ENCODE data around the gene CHAF1B. TPM values are rescaled to one million over a fixed set of nuclear protein-coding genes. Genes with fewer than 3 reads are reported as not detected.

The CHAF1B gene
- total and polyA plus RNA-seq, 9 of the 15 experiments (the other 6 are each of a cell fraction or from before 2014, with no cell fraction given), result 7.5 to 36.8 (median 21.0) TPM

DNA sequence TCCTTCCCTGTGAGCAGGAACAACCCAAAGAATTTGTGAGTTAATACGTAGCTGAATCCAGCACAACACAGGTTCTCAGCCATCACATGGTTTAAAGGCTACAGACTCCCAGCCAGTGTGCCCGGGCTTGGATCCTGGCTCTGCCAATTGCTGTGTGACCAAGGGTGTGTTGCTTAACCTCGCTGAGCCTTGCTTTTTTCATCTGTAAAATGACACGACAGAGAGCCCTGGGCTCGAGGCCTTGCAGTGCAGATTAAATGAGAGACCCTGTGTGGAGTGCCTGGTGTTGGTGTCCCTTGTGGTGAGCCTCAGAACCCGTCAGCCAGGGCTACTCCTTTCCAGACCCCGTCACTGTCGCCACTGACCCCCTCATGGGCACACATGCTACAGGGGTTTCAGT lies 39.4 kb downstream of the CHAF1B start (continued):
- TF ChIP-seq, protein P1, sequence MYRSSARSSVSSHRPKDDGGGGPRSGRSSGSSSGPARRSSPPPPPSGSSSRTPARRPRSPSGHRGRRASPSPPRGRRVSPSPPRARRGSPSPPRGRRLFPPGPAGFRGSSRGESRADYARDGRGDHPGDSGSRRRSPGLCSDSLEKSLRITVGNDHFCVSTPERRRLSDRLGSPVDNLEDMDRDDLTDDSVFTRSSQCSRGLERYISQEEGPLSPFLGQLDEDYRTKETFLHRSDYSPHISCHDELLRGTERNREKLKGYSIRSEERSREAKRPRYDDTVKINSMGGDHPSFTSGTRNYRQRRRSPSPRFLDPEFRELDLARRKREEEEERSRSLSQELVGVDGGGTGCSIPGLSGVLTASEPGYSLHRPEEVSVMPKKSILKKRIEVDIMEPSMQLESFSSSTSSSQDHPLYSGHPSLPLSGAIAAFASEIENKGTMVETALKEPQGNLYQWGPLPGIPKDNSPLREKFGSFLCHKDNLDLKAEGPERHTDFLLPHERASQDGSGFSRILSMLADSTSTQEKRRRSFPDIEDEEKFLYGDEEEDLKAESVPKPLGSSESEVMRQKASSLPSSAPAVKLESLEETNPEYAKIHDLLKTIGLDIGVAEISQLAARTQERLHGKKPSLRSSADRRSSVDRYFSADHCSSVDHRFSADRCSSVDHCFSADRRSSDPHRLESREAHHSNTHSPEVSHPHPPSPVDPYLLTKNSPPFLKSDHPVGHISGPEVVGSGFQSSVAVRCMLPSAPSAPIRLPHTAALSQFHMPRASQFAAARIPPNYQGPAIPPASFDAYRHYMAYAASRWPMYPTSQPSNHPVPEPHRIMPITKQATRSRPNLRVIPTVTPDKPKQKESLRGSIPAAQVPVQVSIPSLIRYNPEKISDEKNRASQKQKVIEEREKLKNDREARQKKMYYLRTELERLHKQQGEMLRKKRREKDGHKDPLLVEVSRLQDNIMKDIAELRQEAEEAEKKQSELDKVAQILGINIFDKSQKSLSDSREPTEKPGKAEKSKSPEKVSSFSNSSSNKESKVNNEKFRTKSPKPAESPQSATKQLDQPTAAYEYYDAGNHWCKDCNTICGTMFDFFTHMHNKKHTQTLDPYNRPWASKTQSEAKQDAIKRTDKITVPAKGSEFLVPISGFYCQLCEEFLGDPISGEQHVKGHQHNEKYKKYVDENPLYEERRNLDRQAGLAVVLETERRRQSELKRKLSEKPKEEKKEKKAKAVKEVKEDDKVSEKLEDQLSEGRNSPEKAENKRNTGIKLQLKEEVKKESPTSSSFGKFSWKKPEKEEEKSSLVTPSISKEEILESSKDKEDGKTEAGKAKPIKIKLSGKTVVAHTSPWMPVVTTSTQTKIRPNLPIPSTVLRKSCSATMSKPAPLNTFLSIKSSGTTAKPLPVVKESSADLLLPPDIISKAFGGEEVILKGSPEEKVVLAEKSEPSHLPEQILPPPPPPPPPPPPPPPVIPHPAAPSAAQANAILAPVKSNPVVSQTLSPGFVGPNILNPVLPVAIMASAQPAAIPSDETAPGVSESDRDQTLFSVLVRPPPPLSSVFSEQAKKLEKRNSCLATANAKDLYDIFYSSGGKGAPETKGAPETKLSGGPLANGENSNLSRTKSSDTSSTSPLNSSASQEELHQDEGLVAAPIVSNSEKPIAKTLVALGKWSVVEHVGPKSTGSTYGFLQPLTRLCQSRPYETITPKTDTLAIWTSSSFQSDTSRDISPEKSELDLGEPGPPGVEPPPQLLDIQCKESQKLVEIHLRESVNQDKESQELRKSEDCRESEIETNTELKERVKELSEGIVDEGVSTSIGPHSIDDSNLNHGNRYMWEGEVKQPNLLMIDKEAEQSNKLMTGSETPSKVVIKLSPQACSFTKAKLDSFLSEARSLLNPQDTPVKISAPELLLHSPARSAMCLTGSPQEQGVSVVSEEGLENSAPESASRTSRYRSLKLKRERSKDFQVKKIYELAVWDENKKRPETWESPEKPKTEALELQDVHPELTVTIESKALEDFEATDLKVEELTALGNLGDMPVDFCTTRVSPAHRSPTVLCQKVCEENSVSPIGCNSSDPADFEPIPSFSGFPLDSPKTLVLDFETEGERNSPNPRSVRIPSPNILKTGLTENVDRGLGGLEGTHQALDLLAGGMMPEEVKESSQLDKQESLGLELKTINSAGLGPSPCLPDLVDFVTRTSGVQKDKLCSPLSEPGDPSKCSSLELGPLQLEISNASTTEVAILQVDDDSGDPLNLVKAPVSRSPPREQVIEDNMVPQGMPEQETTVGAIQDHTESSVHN (IDR thresholded peaks at IDR 0.05; ENCODE audit: borderline replicate concordance in 1 of 2, low read depth in 1 of 2), result no peak
- TF ChIP-seq ZNF165 (CRISPR knock-in tag; IDR thresholded peaks at IDR 0.05; ENCODE audit: borderline replicate concordance), result no peak
- TF ChIP-seq, protein P2, sequence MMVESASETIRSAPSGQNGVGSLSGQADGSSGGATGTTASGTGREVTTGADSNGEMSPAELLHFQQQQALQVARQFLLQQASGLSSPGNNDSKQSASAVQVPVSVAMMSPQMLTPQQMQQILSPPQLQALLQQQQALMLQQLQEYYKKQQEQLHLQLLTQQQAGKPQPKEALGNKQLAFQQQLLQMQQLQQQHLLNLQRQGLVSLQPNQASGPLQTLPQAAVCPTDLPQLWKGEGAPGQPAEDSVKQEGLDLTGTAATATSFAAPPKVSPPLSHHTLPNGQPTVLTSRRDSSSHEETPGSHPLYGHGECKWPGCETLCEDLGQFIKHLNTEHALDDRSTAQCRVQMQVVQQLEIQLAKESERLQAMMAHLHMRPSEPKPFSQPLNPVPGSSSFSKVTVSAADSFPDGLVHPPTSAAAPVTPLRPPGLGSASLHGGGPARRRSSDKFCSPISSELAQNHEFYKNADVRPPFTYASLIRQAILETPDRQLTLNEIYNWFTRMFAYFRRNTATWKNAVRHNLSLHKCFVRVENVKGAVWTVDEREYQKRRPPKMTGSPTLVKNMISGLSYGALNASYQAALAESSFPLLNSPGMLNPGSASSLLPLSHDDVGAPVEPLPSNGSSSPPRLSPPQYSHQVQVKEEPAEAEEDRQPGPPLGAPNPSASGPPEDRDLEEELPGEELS (CRISPR knock-in tag; IDR thresholded peaks at IDR 0.05; ENCODE audit: borderline replicate concordance), result no peak
- no peak for TF ChIP-seq TCF7 (IDR thresholded peaks at IDR 0.05; ENCODE audit: borderline replicate concordance)
- TF ChIP-seq, protein P3, sequence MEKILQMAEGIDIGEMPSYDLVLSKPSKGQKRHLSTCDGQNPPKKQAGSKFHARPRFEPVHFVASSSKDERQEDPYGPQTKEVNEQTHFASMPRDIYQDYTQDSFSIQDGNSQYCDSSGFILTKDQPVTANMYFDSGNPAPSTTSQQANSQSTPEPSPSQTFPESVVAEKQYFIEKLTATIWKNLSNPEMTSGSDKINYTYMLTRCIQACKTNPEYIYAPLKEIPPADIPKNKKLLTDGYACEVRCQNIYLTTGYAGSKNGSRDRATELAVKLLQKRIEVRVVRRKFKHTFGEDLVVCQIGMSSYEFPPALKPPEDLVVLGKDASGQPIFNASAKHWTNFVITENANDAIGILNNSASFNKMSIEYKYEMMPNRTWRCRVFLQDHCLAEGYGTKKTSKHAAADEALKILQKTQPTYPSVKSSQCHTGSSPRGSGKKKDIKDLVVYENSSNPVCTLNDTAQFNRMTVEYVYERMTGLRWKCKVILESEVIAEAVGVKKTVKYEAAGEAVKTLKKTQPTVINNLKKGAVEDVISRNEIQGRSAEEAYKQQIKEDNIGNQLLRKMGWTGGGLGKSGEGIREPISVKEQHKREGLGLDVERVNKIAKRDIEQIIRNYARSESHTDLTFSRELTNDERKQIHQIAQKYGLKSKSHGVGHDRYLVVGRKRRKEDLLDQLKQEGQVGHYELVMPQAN (IDR thresholded peaks at IDR 0.05; ENCODE audit: borderline replicate concordance), result no peak
- no peak for TF ChIP-seq ETV1 (tag; conservative IDR thresholded peaks at IDR 0.05; ENCODE audit: low read depth)
- TF ChIP-seq, protein P4, sequence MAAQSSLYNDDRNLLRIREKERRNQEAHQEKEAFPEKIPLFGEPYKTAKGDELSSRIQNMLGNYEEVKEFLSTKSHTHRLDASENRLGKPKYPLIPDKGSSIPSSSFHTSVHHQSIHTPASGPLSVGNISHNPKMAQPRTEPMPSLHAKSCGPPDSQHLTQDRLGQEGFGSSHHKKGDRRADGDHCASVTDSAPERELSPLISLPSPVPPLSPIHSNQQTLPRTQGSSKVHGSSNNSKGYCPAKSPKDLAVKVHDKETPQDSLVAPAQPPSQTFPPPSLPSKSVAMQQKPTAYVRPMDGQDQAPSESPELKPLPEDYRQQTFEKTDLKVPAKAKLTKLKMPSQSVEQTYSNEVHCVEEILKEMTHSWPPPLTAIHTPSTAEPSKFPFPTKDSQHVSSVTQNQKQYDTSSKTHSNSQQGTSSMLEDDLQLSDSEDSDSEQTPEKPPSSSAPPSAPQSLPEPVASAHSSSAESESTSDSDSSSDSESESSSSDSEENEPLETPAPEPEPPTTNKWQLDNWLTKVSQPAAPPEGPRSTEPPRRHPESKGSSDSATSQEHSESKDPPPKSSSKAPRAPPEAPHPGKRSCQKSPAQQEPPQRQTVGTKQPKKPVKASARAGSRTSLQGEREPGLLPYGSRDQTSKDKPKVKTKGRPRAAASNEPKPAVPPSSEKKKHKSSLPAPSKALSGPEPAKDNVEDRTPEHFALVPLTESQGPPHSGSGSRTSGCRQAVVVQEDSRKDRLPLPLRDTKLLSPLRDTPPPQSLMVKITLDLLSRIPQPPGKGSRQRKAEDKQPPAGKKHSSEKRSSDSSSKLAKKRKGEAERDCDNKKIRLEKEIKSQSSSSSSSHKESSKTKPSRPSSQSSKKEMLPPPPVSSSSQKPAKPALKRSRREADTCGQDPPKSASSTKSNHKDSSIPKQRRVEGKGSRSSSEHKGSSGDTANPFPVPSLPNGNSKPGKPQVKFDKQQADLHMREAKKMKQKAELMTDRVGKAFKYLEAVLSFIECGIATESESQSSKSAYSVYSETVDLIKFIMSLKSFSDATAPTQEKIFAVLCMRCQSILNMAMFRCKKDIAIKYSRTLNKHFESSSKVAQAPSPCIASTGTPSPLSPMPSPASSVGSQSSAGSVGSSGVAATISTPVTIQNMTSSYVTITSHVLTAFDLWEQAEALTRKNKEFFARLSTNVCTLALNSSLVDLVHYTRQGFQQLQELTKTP (IDR thresholded peaks at IDR 0.05; ENCODE audit: low read depth in 1 of 2, partially characterized antibody in 2 of 2), result no peak
